Type B pancreatic cell (in vitro differentiated cells): Measurements from ENCODE around the gene PRKCB. TPM values are rescaled to one million over a fixed set of nuclear protein-coding genes. Genes with fewer than 3 reads are reported as not detected.
"Not testable (repeated sequence)": the region's sequence is repeated elsewhere in the genome, so short reads cannot be mapped to it uniquely, and the experiment has no call there.

ENCODE experiments used
- DNase-seq: peaks from one replicate; pipeline ENCODE4 v3.0.0; 2021; ENCODE audit warnings: mixed read lengths; ENCODE audit not compliant: unreplicated experiment; ENCODE audit errors: extremely low spot score
- H3K27ac Mint-ChIP-seq: 2 replicates; pipeline ENCODE4 v1.8.0; 2021; ENCODE audit warnings: mild to moderate bottlenecking, mixed read lengths
- H3K27me3 Mint-ChIP-seq: 2 replicates; pipeline ENCODE4 v1.8.0; 2021; ENCODE audit warnings: mixed read lengths
- H3K36me3 Mint-ChIP-seq: 2 replicates; pipeline ENCODE4 v1.8.0; 2021; ENCODE audit warnings: mixed read lengths
- H3K4me1 Mint-ChIP-seq: one replicate; pipeline ENCODE4 v1.8.0; 2021; ENCODE audit warnings: mixed read lengths; ENCODE audit not compliant: unreplicated experiment
- H3K4me3 Mint-ChIP-seq: 2 replicates; pipeline ENCODE4 v1.8.0; 2021; ENCODE audit warnings: mild to moderate bottlenecking, mixed read lengths
- H3K9me3 Mint-ChIP-seq: 2 replicates; pipeline ENCODE4 v1.8.0; 2021; ENCODE audit warnings: mixed read lengths
- CTCF ChIP-seq: fragments of 200-600 bp; sonication (generic); conservative IDR thresholded peaks from 2 replicates; pipeline ENCODE4 v1.5.0; 2021; ENCODE audit warnings: antibody characterized with exemption, mild to moderate bottlenecking
- total RNA-seq: library from RNA; stranded (reverse); gene quantifications from 2 replicates; pipeline ENCODE4 v1.2.1, GENCODE V29; 2021; ENCODE audit warnings: low replicate concordance

Gene PRKCB
- total RNA-seq, 1 donor from 2014 or later = 10.2 TPM

- Mint-ChIP-seq H3K27me3 (no peaks in the 10 kb centered on the region), H3K36me3 (no peaks in the 10 kb centered on the region), H3K4me1 (no peaks in the 10 kb centered on the region), H3K27ac (no peak overlapping the region), H3K9me3 (no peaks in the 10 kb centered on the region), H3K4me3 (no peak overlapping the region)
- DNase-seq = no peak
- no peak for TF ChIP-seq CTCF
Measured at GRCh38 chr16:24102209-24102660, 266.5 kb downstream of the PRKCB start.

GRCh38 chr16:24105471-24105870, 269.7 kb downstream of the PRKCB start:
- H3K36me3 Mint-ChIP-seq, H3K27ac Mint-ChIP-seq, DNase-seq, H3K9me3 Mint-ChIP-seq, H3K27me3 Mint-ChIP-seq, H3K4me1 Mint-ChIP-seq, H3K4me3 Mint-ChIP-seq: not testable (repeated sequence)

GRCh38 chr16:24108090-24108489, 272.3 kb downstream of the PRKCB start:
- not testable (repeated sequence) for H3K9me3 Mint-ChIP-seq, DNase-seq, H3K36me3 Mint-ChIP-seq, H3K27ac Mint-ChIP-seq, H3K4me3 Mint-ChIP-seq, H3K4me1 Mint-ChIP-seq, H3K27me3 Mint-ChIP-seq

- no peak for DNase-seq
- no peaks in the 10 kb centered on the region for H3K36me3 Mint-ChIP-seq
- no peak overlapping the region for H3K4me3 Mint-ChIP-seq
- H3K27me3 Mint-ChIP-seq = peaks cover 3% of the 10 kb centered on the region
- no peak overlapping the region for H3K27ac Mint-ChIP-seq
- no peaks in the 10 kb centered on the region for H3K9me3 Mint-ChIP-seq
- no peaks in the 10 kb centered on the region for H3K4me1 Mint-ChIP-seq
- no peak for TF ChIP-seq CTCF
Measured at GRCh38 chr16:24111724-24112302, 276.0 kb downstream of the PRKCB start.

GRCh38 chr16:24113115-24113745, 277.4 kb downstream of the PRKCB start:
- H3K4me3 Mint-ChIP-seq = no peak overlapping the region
- H3K27ac Mint-ChIP-seq = no peak overlapping the region
- H3K4me1 Mint-ChIP-seq = no peaks in the 10 kb centered on the region
- peaks cover 7% of the 10 kb centered on the region for H3K27me3 Mint-ChIP-seq
- no peak for DNase-seq
- TF ChIP-seq CTCF = no peak
- no peaks in the 10 kb centered on the region for H3K36me3 Mint-ChIP-seq
- no peaks in the 10 kb centered on the region for H3K9me3 Mint-ChIP-seq

- H3K4me3 Mint-ChIP-seq = no peak overlapping the region
- H3K27ac Mint-ChIP-seq = no peak overlapping the region
- H3K9me3 Mint-ChIP-seq = no peaks in the 10 kb centered on the region
- no peak for TF ChIP-seq CTCF
- no peaks in the 10 kb centered on the region for H3K4me1 Mint-ChIP-seq
- no peaks in the 10 kb centered on the region for H3K36me3 Mint-ChIP-seq
- peaks cover 14% of the 10 kb centered on the region for H3K27me3 Mint-ChIP-seq
- no peak for DNase-seq
Measured at GRCh38 chr16:24114876-24115275, 279.1 kb downstream of the PRKCB start.
